ENCODE results near the gene INTS2.
"Not testable (repeated sequence)": the region's sequence is repeated elsewhere in the genome, so short reads cannot be mapped to it uniquely, and the experiment has no call there.

Gene INTS2

DNA sequence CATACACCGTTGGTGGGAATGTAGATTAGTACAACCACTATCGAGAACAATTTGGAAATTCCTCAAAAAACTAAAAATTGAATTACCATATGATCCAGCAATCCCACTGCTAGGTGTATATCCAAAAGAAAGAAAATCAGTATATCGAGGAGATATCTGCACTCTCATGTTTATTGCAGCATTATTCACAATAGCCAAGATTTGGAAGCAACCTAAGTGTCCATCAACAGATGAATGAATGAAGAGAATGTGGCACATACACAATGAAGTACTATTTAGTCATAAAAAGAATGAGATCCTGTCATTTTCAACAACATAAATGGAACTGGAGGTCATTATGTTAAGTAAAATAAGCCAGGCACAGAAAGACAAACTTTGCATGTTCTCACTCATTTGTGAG is 108.5 kb downstream of the INTS2 start:
- not testable (repeated sequence) for DNase-seq

DNA sequence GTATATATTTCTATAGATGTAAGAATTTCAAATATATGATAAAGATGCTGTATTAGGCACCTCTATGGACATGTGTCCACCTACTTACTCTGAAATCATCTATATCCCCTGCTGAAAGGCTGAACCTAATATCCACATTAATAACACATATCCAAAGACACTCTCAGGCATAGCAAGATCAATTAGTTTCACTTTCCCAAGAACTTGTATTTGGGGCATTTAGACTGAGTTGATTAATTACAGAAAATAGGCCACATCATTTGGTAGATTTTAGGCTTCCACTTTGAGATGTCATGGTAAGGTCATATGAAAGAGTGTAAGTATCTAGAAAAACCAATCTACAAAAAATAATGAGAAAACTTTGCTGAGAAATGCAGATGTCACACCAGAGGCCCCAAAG is 109.6 kb downstream of the INTS2 start:
- no peak for DNase-seq

DNA sequence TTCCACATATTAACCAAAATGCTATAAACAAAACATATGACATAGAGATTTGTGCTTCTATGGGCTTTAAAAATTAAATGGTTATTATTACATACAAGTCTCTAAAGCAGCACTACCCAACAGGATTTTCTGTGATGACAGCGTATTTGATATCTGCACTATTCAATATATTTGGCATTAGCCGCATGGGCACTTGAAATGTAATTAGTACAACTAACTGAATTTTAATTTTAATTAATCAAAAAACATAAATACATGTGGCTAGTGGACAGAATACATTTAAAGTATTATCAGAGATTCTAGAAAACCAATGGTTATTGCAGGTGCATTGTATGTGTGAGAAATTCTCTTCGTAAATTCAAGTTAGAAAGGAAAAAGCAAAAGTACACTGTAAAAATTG is 110.3 kb downstream of the INTS2 start:
- no peak for DNase-seq

DNA sequence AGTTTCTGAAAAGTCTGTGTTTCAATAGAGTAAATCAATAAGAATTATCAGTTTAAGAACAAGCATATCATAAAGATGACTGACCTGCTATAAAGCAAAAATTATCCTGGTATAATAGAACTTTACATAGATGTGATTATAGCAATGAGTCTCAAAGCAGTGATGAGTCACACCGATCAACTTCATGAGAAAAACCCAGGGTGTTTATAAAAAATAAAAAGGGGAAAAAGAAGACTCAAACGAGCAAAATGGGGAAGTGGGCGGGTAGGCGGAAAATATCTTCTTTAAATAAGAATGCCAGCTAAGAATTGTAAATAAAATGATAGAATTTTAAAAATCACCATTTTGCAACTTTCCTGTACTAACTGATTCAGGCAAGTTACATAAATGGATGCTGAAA is 111.2 kb downstream of the INTS2 start:
- no peak for DNase-seq

DNA sequence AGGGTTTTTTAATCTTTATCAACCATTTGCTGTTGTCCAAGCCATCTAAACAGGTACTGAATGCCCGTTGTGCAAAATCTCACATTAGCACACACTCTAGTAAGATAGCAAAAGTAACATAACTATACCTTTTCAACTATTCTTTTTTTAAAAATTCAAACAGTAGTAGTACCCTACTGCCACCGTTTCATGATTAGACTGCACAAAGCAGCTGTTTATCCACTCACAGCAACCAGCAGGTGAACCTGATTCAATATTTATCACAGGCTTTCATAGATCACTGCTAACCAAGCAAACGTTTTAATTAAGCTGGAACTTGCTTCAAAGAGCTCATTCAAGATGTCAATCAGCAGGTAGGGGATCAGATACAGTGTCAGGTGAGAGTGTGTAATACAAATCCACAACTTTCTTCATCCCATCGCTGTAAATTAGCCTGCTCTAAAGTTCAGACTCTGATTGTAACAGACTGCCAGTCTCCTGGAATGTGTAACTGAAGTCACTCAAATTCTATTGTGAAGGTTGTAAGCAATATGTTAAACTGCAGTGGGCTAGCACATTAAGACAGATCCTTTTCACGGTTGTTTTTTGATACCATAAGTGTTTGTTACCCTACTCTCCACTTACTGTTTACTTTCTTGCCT is 111.8 kb downstream of the INTS2 start:
- no peak for DNase-seq
